Naive thymus-derived CD8-positive, alpha-beta T cell (primary cell): ENCODE measurements around the gene DOLPP1. TPM values are rescaled to one million over a fixed set of nuclear protein-coding genes. Genes with fewer than 3 reads are reported as not detected.
"Not testable (repeated sequence)": the region's sequence is repeated elsewhere in the genome, so short reads cannot be mapped to it uniquely, and the experiment has no call there.

Source experiments
- ATAC-seq, 2 donors: fragments of 150-1000 bp; cut with Tn5 transposase in 1 of 2; sonication (Bioruptor Pico), chemical (Tn5 transposase) in 1 of 2; 1 replicate in 1 of 2; 2 replicates in 1 of 2; pipeline ENCODE4 v1.10.0; 2021; ENCODE audit warnings: mild to moderate bottlenecking in 2 of 2, moderate library complexity in 2 of 2
- POLR2A ChIA-PET: fragments of 350-600 bp; sonication (Branson Sonifier 250); formaldehyde crosslinking; loops from one replicate; lab custom pipeline; 2021; ENCODE audit warnings: antibody characterized with exemption; lab: Charles Lee
- DNase-seq, 10 donors: peaks; one replicate each; pipeline versions ENCODE4 v3.0.0 to v3.0.0-alpha.2; 2020 to 2022
- H3K27ac Mint-ChIP-seq, 10 donors: one replicate each; pipeline ENCODE4 v1.8.0; 2020 to 2022; ENCODE audit warnings: mild to moderate bottlenecking in 10 of 10, mixed read lengths in 10 of 10, moderate library complexity in 4 of 10, inconsistent platforms in 1 of 10
- H3K27me3 Mint-ChIP-seq, 5 donors: one replicate each; pipeline ENCODE4 v1.8.0; 2021 to 2022; ENCODE audit warnings: mixed read lengths in 5 of 5
- H3K36me3 Mint-ChIP-seq, 3 donors: one replicate each; pipeline ENCODE4 v1.8.0; 2020 to 2022; ENCODE audit warnings: mixed read lengths in 3 of 3, mild to moderate bottlenecking in 2 of 3, inconsistent platforms in 1 of 3
- H3K4me1 Mint-ChIP-seq, 4 donors: one replicate each; pipeline ENCODE4 v1.8.0; 2021 to 2022; ENCODE audit warnings: mixed read lengths in 4 of 4
- H3K4me3 Mint-ChIP-seq, 10 donors: one replicate each; pipeline ENCODE4 v1.8.0; 2020 to 2022; ENCODE audit warnings: mild to moderate bottlenecking in 10 of 10, mixed read lengths in 10 of 10, moderate library complexity in 6 of 10, inconsistent platforms in 1 of 10
- H3K9me3 Mint-ChIP-seq, 9 donors: one replicate each; pipeline ENCODE4 v1.8.0; 2020 to 2022; ENCODE audit warnings: mixed read lengths in 9 of 9, mild to moderate bottlenecking in 3 of 9, inconsistent platforms in 1 of 9, moderate library complexity in 1 of 9
- polyA plus RNA-seq, 3 donors: library from polyadenylated mRNA; unstranded; fragments of 300-500 nt; fragmentation: Illumina TruSeq; gene quantifications; one replicate each; pipeline ENCODE4 v1.2.3, GENCODE V29; 2021
- total RNA-seq, 8 experiments: library from RNA in 2 of 8; stranded (reverse) in 2 of 8; gene quantifications; one replicate each; pipeline ENCODE4 v1.2.3 and lab custom pipeline; 2021 to 2026

Gene DOLPP1
- total and polyA plus RNA-seq, 5 experiments from 2014 or later: 5.7 to 11.1 (median 7.9) TPM

DNA sequence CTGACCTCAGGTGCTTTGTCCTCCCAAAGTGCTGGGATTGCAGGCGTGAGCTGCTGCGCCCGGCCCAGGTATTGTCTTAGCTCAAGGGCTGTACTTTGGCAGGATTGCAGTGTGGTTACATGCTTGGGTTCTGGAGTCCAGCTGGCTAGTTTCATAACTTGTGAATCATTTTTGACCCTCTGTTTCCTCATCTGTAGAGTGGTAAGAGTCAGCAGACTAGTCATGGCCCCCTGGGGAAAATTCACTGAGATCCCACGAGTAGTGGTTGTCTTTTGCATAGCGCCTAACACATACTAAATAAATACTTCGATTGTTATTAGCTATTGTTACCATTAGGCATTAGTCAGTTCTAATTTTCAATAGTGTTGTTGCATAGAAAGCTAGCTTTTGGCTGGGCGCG is 44.6 kb downstream of the DOLPP1 start:
- Mint-ChIP-seq H3K4me1 (peaks cover 0 to 5% (median 0%) of the 10 kb centered on the region in 4 donors), H3K4me3 (no peak overlapping the region), H3K36me3 (peaks cover 0 to 79% (median 6%) of the 10 kb centered on the region in 3 donors), H3K27me3 (no peaks in the 10 kb centered on the region), H3K27ac (no peak overlapping the region), H3K9me3 (no peaks in the 10 kb centered on the region)
- POLR2A ChIA-PET: interaction anchor here (0.6 to 1.3 kb wide), 2 partner anchors 14 to 330 kb away, joined by 3 read pairs; partner anchors contain the start of gene PTPA
- ATAC-seq: no peak
- DNase-seq: no peak

GRCh38 chr9:129126749-129127618 is 46.1 kb downstream of the DOLPP1 start:
- Mint-ChIP-seq H3K9me3 (no peaks in the 10 kb centered on the region), H3K27ac (peak overlapping the region in 2 of 10 donors; percentile 59 to 65), H3K27me3 (no peaks in the 10 kb centered on the region), H3K4me1 (peaks cover 0 to 8% (median 6%) of the 10 kb centered on the region in 4 donors), H3K4me3 (no peak overlapping the region), H3K36me3 (peaks cover 0 to 74% (median 8%) of the 10 kb centered on the region in 3 donors)
- no peak for DNase-seq
- POLR2A ChIA-PET: no interaction called here
- no peak for ATAC-seq

DNA sequence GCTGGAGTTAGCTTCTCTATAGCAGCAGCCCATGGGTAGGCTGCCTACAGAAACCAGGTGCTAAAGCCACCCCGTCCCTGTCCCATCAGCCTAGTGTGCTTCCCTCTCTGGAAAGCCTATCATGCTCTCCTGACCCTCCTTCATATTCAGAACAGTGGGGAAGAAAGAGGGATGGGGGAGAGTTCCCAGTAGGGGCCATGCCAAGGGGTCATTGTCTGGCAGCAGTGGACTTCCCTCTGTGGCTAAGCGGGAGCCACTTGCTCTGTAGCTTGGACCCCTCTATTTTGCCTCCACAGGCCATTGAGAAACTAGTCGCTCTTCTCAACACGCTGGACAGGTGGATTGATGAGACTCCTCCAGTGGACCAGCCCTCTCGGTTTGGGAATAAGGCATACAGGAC is 47.8 kb downstream of the DOLPP1 start:
- Mint-ChIP-seq H3K9me3 (no peaks in the 10 kb centered on the region), H3K27me3 (no peaks in the 10 kb centered on the region), H3K27ac (no peak overlapping the region), H3K36me3 (peaks cover 0 to 67% (median 9%) of the 10 kb centered on the region in 3 donors), H3K4me3 (no peak overlapping the region), H3K4me1 (peaks cover 2 to 9% (median 7%) of the 10 kb centered on the region in 4 donors)
- DNase-seq: no peak
- ATAC-seq: no peak
- POLR2A ChIA-PET: no interaction called here

GRCh38 chr9:129130271-129130670 is 49.4 kb downstream of the DOLPP1 start:
- not testable (repeated sequence) for DNase-seq, H3K27me3 Mint-ChIP-seq, H3K27ac Mint-ChIP-seq, H3K4me3 Mint-ChIP-seq, H3K9me3 Mint-ChIP-seq, ATAC-seq
- POLR2A ChIA-PET: interaction anchor here (0.7 to 1.1 kb wide), 3 partner anchors 9 to 253 kb away, joined by 3 to 4 read pairs (median 3); partner anchors contain the start of gene DOLPP1
- Mint-ChIP-seq H3K36me3 (peaks cover 0 to 67% (median 11%) of the 10 kb centered on the region in 3 donors), H3K4me1 (peaks cover 3 to 12% (median 6%) of the 10 kb centered on the region in 4 donors)

DNA sequence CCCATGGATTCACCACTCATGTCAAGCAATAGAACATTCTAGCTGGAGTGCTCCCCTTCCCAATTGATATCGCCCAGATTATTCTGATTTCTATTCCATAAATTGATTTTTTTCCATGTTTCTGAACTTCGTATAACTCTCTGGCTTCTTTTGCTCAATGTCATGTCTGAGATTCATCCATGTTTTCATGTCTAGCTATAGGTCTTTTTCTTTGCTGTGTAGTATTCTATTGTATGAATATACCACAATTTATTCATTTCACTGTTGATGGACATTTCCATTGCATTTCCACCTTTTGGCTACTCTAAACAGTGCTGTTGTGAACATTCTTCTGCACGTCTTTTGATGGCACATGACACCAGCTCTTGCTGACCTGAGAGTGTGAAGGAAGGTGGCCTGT is 49.9 kb downstream of the DOLPP1 start:
- Mint-ChIP-seq H3K4me1 (peaks cover 3 to 12% (median 6%) of the 10 kb centered on the region in 4 donors), H3K27ac (no peak overlapping the region), H3K9me3 (no peaks in the 10 kb centered on the region), H3K4me3 (no peak overlapping the region), H3K36me3 (peaks cover 0 to 71% (median 11%) of the 10 kb centered on the region in 3 donors), H3K27me3 (no peaks in the 10 kb centered on the region)
- POLR2A ChIA-PET: interaction anchor here (1.1 to 1.3 kb wide), 2 partner anchors 17 to 253 kb away, joined by 3 to 5 read pairs; no protein-coding TSS in a partner anchor
- ATAC-seq (no peak), DNase-seq (no peak)

DNA sequence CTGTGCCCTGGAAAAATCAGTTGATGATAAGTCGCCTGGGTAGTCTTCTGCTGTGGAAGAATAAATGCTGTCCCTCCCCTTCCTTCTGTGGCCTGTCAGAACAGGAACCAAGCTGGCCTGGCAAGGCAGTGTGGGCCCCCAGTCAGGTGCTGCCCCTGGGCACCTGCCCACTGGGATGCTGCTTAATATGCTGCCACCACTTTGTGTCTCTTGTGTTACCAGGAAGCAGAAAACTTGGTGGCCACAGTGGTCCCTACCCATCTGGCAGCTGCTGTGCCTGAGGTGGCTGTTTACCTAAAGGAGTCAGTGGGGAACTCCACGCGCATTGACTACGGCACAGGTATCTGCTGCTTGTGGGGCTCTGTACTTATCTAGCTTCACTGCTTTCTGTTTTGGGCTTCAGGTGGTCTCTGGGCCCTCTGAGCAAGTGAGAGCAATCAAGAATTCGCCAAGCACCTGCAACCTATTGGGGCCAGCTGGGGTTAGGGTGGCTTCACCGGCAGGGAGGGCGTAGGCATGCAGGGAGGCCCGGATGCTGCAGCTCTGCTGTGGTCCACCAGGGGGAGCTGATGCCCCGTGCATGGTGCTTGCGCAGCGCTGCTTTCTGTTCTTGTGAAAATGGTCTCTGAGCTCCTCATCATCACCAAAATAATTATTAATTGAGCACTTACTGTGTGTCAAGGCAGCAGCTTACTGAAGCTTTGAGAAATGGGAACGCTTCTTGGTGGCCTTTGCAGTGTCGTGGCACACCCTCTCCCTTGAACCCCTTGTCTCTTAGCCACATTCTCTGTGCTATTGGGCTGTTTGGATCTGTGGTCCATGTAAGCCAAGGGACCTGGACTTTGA is 50.6 kb downstream of the DOLPP1 start:
- no peaks in the 10 kb centered on the region for H3K9me3 Mint-ChIP-seq
- DNase-seq: peak; percentile 71 to 90 (median 85)
- peaks cover 3 to 12% (median 6%) of the 10 kb centered on the region in 4 donors for H3K4me1 Mint-ChIP-seq
- H3K36me3 Mint-ChIP-seq: peaks cover 0 to 71% (median 11%) of the 10 kb centered on the region in 3 donors
- H3K4me3 Mint-ChIP-seq: no peak overlapping the region
- POLR2A ChIA-PET: interaction anchor here (0.9 to 1.3 kb wide), 4 partner anchors 18 to 252 kb away, joined by 3 to 5 read pairs (median 3); partner anchors contain the start of genes CRAT and PTPA
- ATAC-seq: peak; percentile 99 to 100
- H3K27ac Mint-ChIP-seq: peak overlapping the region in 8 of 10 donors; percentile 38 to 90 (median 70)
- no peaks in the 10 kb centered on the region for H3K27me3 Mint-ChIP-seq

DNA sequence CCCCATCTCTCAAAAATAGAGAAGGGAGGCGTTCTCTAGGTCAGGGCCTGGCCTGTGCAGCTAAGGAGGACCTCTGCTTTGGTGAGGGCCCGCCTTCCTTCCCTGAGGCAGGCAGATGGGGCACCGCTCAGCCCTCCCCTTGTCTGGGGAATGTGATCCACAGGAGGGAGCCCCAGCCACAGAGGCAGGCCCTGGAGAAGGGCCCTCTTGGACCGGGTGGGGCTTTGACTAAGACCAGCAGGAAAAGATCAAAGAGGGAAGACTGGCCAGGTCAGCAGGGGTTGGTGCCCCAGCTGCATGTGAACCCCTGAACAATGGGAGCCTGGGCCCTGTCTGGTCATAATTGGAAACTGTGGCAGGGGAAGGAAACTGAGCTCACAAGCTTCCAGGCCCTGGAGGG is 52.2 kb downstream of the DOLPP1 start:
- POLR2A ChIA-PET: no interaction called here
- H3K27ac Mint-ChIP-seq: no peak overlapping the region
- H3K9me3 Mint-ChIP-seq: no peaks in the 10 kb centered on the region
- ATAC-seq (no peak), DNase-seq (no peak)
- no peaks in the 10 kb centered on the region for H3K27me3 Mint-ChIP-seq
- H3K36me3 Mint-ChIP-seq: peaks cover 0 to 67% (median 14%) of the 10 kb centered on the region in 3 donors
- no peak overlapping the region for H3K4me3 Mint-ChIP-seq
- H3K4me1 Mint-ChIP-seq: peaks cover 3 to 12% (median 6%) of the 10 kb centered on the region in 4 donors

- POLR2A ChIA-PET: interaction anchor here (0.6 to 0.9 kb wide), 3 partner anchors 17 to 490 kb away, joined by 3 read pairs; partner anchors contain the start of gene NTMT1
- H3K4me3 Mint-ChIP-seq: no peak overlapping the region
- H3K27ac Mint-ChIP-seq: no peak overlapping the region
- peaks cover 0 to 48% (median 14%) of the 10 kb centered on the region in 3 donors for H3K36me3 Mint-ChIP-seq
- DNase-seq (no peak), ATAC-seq (no peak)
- peaks cover 12 to 27% (median 18%) of the 10 kb centered on the region in 4 donors for H3K4me1 Mint-ChIP-seq
- H3K27me3 Mint-ChIP-seq: no peaks in the 10 kb centered on the region
- no peaks in the 10 kb centered on the region for H3K9me3 Mint-ChIP-seq
Measured at GRCh38 chr9:129135476-129135875, 54.6 kb downstream of the DOLPP1 start.

GRCh38 chr9:129136446-129137035 is 55.6 kb downstream of the DOLPP1 start:
- peaks cover 0 to 42% (median 9%) of the 10 kb centered on the region in 3 donors for H3K36me3 Mint-ChIP-seq
- DNase-seq (no peak), ATAC-seq (no peak)
- POLR2A ChIA-PET: no interaction called here
- no peak overlapping the region for H3K4me3 Mint-ChIP-seq
- H3K27ac Mint-ChIP-seq: no peak overlapping the region
- no peaks in the 10 kb centered on the region for H3K27me3 Mint-ChIP-seq
- H3K9me3 Mint-ChIP-seq: no peaks in the 10 kb centered on the region
- peaks cover 12 to 36% (median 26%) of the 10 kb centered on the region in 4 donors for H3K4me1 Mint-ChIP-seq

DNA sequence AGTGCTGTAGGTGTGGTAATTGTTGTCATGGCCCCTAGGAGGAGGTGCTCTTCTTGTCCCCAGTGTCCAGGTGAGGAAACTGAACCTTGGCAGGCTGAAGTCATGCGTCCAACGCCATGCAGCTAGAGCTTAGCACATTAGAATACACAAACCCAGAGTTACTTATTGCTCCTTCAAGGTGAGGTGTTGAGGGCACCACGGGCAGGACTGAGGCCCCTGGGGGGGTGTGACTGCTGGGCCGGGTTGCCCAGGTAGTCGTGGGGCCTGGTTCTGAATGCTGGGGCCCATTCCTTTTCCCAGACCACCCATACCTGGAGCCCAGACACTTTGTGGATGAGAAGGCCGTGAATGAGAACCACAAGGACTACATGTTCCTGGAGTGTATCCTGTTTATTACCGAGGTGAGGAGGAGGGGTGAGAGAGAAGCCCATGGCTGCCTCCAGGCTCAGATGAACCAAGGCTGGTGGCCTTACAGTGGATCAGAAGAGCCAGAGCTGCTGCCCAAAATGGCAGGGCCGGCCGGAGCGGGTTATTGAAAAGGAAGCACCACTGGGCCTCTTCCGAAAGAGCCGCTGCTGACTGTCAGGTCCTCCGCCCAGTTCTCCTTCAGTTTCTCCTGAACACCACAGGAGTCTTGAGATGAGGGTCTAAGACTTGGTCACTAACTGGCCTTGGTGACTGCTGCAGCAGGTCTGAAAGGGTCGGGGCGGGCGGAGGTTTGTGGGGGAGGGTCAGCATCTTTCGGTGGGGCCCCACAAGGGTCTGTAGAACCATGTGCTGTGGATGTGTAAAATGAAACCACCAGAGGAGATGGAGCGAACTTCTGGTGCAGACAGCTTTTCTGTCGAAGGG is 56.6 kb downstream of the DOLPP1 start:
- Mint-ChIP-seq H3K27ac (no peak overlapping the region), H3K9me3 (no peaks in the 10 kb centered on the region), H3K27me3 (no peaks in the 10 kb centered on the region), H3K4me1 (peaks cover 12 to 37% (median 30%) of the 10 kb centered on the region in 4 donors), H3K36me3 (peaks cover 0 to 37% (median 6%) of the 10 kb centered on the region in 3 donors), H3K4me3 (peak overlapping the region in 2 of 10 donors; percentile 22 to 23)
- DNase-seq (no peak), ATAC-seq (no peak)
- POLR2A ChIA-PET: interaction anchor here (3.6 to 6.0 kb wide), 2 partner anchors 37 to 488 kb away, joined by 25 to 38 read pairs; partner anchors contain the start of gene NTMT1

DNA sequence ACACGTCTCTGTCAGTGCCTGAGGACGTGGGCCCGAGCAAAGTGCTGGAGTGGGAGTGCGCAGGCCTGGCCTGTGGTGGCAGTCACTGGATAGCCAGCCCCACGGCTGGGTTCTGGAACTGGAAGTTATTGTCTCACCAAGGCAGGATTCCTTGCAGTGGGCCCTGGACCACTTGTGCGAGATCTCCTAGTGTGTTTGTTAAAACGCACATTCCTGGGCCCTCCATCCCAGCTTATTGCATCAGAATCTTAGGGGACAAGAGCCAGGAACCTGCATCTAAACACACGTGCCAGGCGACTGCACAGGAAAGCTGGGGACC is 57.2 kb downstream of the DOLPP1 start:
- POLR2A ChIA-PET: interaction anchor here (1.1 to 6.0 kb wide), 3 partner anchors 36 to 487 kb away, joined by 3 to 38 read pairs (median 25); partner anchors contain the start of gene NTMT1
- no peak for DNase-seq
- Mint-ChIP-seq H3K4me1 (peaks cover 16 to 37% (median 36%) of the 10 kb centered on the region in 4 donors), H3K36me3 (peaks cover 0 to 37% (median 10%) of the 10 kb centered on the region in 3 donors), H3K4me3 (peak overlapping the region in 2 of 10 donors; percentile 22 to 23), H3K9me3 (no peaks in the 10 kb centered on the region), H3K27me3 (no peaks in the 10 kb centered on the region), H3K27ac (no peak overlapping the region)
- ATAC-seq: no peak
